ENCODE measurements around the gene CALY.
"Not testable (repeated sequence)": the region's sequence is repeated elsewhere in the genome, so short reads cannot be mapped to it uniquely, and the experiment has no call there.

The CALY gene

GRCh38 chr10:133327651-133328357 is 8.9 kb downstream of the CALY start:
- DNase-seq = no peak

GRCh38 chr10:133326745-133327650 is 9.7 kb downstream of the CALY start:
- DNase-seq = no peak

GRCh38 chr10:133326223-133326551 is 10.5 kb downstream of the CALY start:
- DNase-seq = no peak

- DNase-seq = no peak
These were observed 11.1 kb downstream of the CALY start for GRCh38 chr10:133325440-133326222.

- no peak for DNase-seq
These were observed 11.8 kb downstream of the CALY start for GRCh38 chr10:133324857-133325260.

- peak; percentile 76 for DNase-seq
These were observed 12.4 kb downstream of the CALY start for GRCh38 chr10:133324198-133324792.

- DNase-seq = not testable (repeated sequence)
These were observed 14.5 kb downstream of the CALY start for GRCh38 chr10:133322064-133322709.

GRCh38 chr10:133320852-133321422 is 15.8 kb downstream of the CALY start:
- DNase-seq = not testable (repeated sequence)

- DNase-seq = peak; percentile 85
These were observed 18.1 kb downstream of the CALY start for GRCh38 chr10:133318494-133319127.

GRCh38 chr10:133316732-133317131 is 20.0 kb downstream of the CALY start:
- DNase-seq = no peak

GRCh38 chr10:133316266-133316665 is 20.4 kb downstream of the CALY start:
- DNase-seq = no peak

GRCh38 chr10:133315847-133316246 is 20.8 kb downstream of the CALY start:
- no peak for DNase-seq

GRCh38 chr10:133314911-133315310 is 21.8 kb downstream of the CALY start:
- DNase-seq = no peak

- DNase-seq = no peak
These were observed 23.5 kb downstream of the CALY start for GRCh38 chr10:133313192-133313591.

GRCh38 chr10:133312769-133313145 is 23.9 kb downstream of the CALY start:
- DNase-seq = no peak

GRCh38 chr10:133312016-133312768 is 24.5 kb downstream of the CALY start:
- DNase-seq = no peak

GRCh38 chr10:133311570-133311969 is 25.1 kb downstream of the CALY start:
- DNase-seq = no peak

GRCh38 chr10:133310789-133311188 is 25.9 kb downstream of the CALY start:
- no peak for DNase-seq

GRCh38 chr10:133310399-133310755 is 26.3 kb downstream of the CALY start:
- no peak for DNase-seq

GRCh38 chr10:133309720-133310398 is 26.8 kb downstream of the CALY start:
- DNase-seq = no peak

Data from stimulated activated CD8-positive, alpha-beta memory T cell treated with anti-CD3 and anti-CD28 coated beads, Interleukin-4, amount 100 ng/mL, for 48 hours (primary cell).